GM15510 (cell line): ENCODE data around the gene ABCD2.

Source experiments
- POLR2A ChIP-seq: IDR thresholded peaks from 3 replicates; pipeline ENCODE4 v1.6.1; 2011; ENCODE audit warnings: borderline replicate concordance; ENCODE audit not compliant: insufficient read length; ENCODE audit errors: extremely low read depth

ABCD2 gene

GRCh38 chr12:39620659-39621658, 1.4 kb upstream of the ABCD2 start:
- TF ChIP-seq POLR2A: peak; percentile 19

GRCh38 chr12:39619316-39619659, 315 bp downstream of the ABCD2 start:
- no peak for TF ChIP-seq POLR2A

GRCh38 chr12:39618701-39619100, 902 bp downstream of the ABCD2 start:
- no peak for TF ChIP-seq POLR2A

- no peak for TF ChIP-seq POLR2A
Measured at GRCh38 chr12:39617887-39618286, 1.7 kb downstream of the ABCD2 start.

GRCh38 chr12:39616666-39617065, 2.9 kb downstream of the ABCD2 start:
- TF ChIP-seq POLR2A: no peak

- no peak for TF ChIP-seq POLR2A
Measured at GRCh38 chr12:39616251-39616650, 3.4 kb downstream of the ABCD2 start.

GRCh38 chr12:39613525-39613924, 6.1 kb downstream of the ABCD2 start:
- TF ChIP-seq POLR2A: no peak

GRCh38 chr12:39612250-39612649, 7.4 kb downstream of the ABCD2 start:
- TF ChIP-seq POLR2A: no peak

GRCh38 chr12:39611818-39612217, 7.8 kb downstream of the ABCD2 start:
- TF ChIP-seq POLR2A: no peak

- TF ChIP-seq POLR2A: no peak
Measured at GRCh38 chr12:39610436-39611025, 9.1 kb downstream of the ABCD2 start.

GRCh38 chr12:39606712-39607423, 12.7 kb downstream of the ABCD2 start:
- TF ChIP-seq POLR2A: no peak

GRCh38 chr12:39605996-39606395, 13.6 kb downstream of the ABCD2 start:
- TF ChIP-seq POLR2A: no peak

GRCh38 chr12:39605501-39605900, 14.1 kb downstream of the ABCD2 start:
- TF ChIP-seq POLR2A: no peak

- TF ChIP-seq POLR2A: no peak
Measured at GRCh38 chr12:39603065-39603464, 16.5 kb downstream of the ABCD2 start.

GRCh38 chr12:39595928-39596327, 23.7 kb downstream of the ABCD2 start:
- TF ChIP-seq POLR2A: no peak
